Measurements from ENCODE around the gene VASH2. TPM values are rescaled to one million over a fixed set of nuclear protein-coding genes. Genes with fewer than 3 reads are reported as not detected.
A peak's percentile ranks its signal among the peaks of the same experiment; 100 is the strongest.

Gene VASH2
- polyA plus RNA-seq, 1 donor from 2014 or later: 65.2 TPM

DNA sequence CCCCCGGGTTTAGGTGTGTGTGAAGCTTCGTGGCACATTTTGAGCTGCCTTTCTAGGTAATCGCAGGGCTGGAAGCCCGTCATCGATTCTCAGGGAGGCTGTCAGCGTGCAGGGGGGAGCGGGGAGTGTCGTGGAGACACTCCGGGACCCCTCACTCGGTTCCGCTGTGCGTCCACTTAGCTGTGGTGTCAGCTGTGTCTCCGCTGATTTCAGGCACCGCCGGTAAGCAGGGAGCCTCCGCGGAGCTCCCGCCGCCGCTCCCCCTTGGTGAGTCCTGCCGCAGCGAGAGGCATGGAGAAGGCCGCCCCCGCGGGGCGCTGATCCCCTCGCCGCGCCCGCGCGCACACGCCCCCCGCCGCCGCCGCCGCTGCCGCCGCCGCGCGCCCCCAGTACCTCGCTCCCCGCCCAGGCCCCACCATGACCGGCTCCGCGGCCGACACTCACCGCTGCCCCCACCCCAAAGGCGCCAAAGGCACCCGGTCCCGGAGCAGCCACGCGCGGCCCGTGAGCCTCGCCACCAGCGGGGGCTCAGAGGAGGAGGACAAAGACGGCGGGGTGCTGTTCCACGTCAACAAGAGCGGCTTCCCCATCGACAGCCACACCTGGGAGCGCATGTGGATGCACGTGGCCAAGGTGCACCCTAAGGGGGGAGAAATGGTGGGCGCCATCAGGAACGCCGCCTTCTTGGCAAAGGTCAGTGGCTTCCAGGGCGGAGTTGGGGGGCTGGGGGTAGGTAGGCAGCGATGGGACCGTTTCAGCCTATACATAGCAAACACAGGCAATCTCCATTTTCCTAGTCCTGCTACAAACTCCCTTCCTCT lies 995 bp downstream of the VASH2 start:
- Histone ChIP-seq H4K20me1 (ENCODE audit: insufficient read depth) (no peaks in the 10 kb centered on the region), H3K9ac (ENCODE audit: low read length) (peak overlapping the region; percentile 99), H3K27ac (ENCODE audit: low read length) (peak overlapping the region; percentile 95), H2AFZ (ENCODE audit: low read depth, low read length) (peak overlapping the region; percentile 89), H3K36me3 (ENCODE audit: insufficient read depth, low read length) (peaks cover 12% of the 10 kb centered on the region), H3K4me2 (ENCODE audit: low read length) (peak overlapping the region; percentile 73), H3K27me3 (ENCODE audit: insufficient read depth, low read depth, low read length) (peaks cover 5% of the 10 kb centered on the region), H3K9me3 (ENCODE audit: low read length) (no peaks in the 10 kb centered on the region), H3K79me2 (replicated peaks; ENCODE audit: insufficient read depth, low read length) (peaks cover 22% of the 10 kb centered on the region), H3F3A (ENCODE audit: insufficient read depth, low read length, poor library complexity, severe bottlenecking) (peaks cover 3% of the 10 kb centered on the region), H3K4me3 (ENCODE audit: low read length) (peak overlapping the region; percentile 94), H3K9me2 (ENCODE audit: insufficient read depth, low read length) (no peaks in the 10 kb centered on the region)
- TF ChIP-seq POLR2AphosphoS5 (IDR thresholded peaks at IDR 0.05): peak; percentile 49
- TF ChIP-seq TAF1 (IDR thresholded peaks at IDR 0.05; ENCODE audit: low read depth): no peak
- TF ChIP-seq MXI1 (conservative IDR thresholded peaks at IDR 0.05; ENCODE audit: poor library complexity, severe bottlenecking): peak; percentile 76

DNA sequence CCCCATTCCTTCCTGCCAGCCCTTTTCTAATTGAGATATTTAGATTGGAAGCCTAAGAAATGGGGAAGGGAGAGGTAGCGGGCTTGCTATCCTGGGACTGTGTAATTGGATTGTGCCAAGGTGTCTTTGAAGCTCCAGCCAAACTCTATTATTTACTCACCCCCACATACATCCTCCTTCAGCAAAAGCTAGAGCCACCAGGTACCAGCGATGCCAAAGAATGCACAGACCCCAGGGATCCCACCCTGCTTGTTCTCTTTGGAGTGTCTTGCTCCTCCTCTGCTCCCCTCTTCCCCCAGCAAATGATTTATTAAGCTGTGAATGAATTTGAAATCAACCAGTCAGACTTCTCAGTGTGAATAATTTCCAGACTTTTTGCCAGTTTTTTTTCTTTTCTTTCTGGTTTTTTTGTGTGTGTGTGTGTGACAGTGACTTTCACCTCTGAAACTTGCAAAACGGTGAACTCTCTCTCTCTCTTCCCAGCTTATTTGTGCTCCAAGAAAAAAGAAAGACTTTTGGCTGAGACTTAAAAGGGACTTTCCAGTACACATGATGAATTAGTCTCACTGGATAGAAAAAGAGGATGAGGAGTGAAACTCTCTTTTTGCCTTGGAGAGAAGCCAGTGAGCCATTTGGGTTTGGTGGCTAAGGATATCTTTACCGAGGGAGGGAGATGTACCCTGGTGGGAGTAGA lies 1.8 kb downstream of the VASH2 start:
- Histone ChIP-seq H3K4me2 (ENCODE audit: low read length) (peak overlapping the region; percentile 58), H3K79me2 (replicated peaks; ENCODE audit: insufficient read depth, low read length) (peaks cover 22% of the 10 kb centered on the region), H3K36me3 (ENCODE audit: insufficient read depth, low read length) (peaks cover 12% of the 10 kb centered on the region), H3K9ac (ENCODE audit: low read length) (peak overlapping the region; percentile 99), H2AFZ (ENCODE audit: low read depth, low read length) (no peak overlapping the region), H3K9me3 (ENCODE audit: low read length) (no peaks in the 10 kb centered on the region), H3K27ac (ENCODE audit: low read length) (peak overlapping the region; percentile 49), H3K27me3 (ENCODE audit: insufficient read depth, low read depth, low read length) (peaks cover 5% of the 10 kb centered on the region), H4K20me1 (ENCODE audit: insufficient read depth) (no peaks in the 10 kb centered on the region), H3K9me2 (ENCODE audit: insufficient read depth, low read length) (no peaks in the 10 kb centered on the region), H3F3A (ENCODE audit: insufficient read depth, low read length, poor library complexity, severe bottlenecking) (peaks cover 3% of the 10 kb centered on the region), H3K4me3 (ENCODE audit: low read length) (peak overlapping the region; percentile 94)
- no peak for TF ChIP-seq EZH2 (IDR thresholded peaks at IDR 0.05; ENCODE audit: borderline replicate concordance, insufficient read depth, low read length, poor library complexity, severe bottlenecking)
- TF ChIP-seq MXI1 (conservative IDR thresholded peaks at IDR 0.05; ENCODE audit: poor library complexity, severe bottlenecking): no peak
- TF ChIP-seq TAF1 (IDR thresholded peaks at IDR 0.05; ENCODE audit: low read depth): no peak
- TF ChIP-seq, protein P1, sequence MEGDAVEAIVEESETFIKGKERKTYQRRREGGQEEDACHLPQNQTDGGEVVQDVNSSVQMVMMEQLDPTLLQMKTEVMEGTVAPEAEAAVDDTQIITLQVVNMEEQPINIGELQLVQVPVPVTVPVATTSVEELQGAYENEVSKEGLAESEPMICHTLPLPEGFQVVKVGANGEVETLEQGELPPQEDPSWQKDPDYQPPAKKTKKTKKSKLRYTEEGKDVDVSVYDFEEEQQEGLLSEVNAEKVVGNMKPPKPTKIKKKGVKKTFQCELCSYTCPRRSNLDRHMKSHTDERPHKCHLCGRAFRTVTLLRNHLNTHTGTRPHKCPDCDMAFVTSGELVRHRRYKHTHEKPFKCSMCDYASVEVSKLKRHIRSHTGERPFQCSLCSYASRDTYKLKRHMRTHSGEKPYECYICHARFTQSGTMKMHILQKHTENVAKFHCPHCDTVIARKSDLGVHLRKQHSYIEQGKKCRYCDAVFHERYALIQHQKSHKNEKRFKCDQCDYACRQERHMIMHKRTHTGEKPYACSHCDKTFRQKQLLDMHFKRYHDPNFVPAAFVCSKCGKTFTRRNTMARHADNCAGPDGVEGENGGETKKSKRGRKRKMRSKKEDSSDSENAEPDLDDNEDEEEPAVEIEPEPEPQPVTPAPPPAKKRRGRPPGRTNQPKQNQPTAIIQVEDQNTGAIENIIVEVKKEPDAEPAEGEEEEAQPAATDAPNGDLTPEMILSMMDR (IDR thresholded peaks at IDR 0.05; ENCODE audit: poor library complexity, severe bottlenecking): no peak
- no peak for TF ChIP-seq EP300 (conservative IDR thresholded peaks at IDR 0.05; ENCODE audit: poor library complexity, severe bottlenecking)
- TF ChIP-seq POLR2AphosphoS5 (IDR thresholded peaks at IDR 0.05): no peak
- TF ChIP-seq, protein P2, sequence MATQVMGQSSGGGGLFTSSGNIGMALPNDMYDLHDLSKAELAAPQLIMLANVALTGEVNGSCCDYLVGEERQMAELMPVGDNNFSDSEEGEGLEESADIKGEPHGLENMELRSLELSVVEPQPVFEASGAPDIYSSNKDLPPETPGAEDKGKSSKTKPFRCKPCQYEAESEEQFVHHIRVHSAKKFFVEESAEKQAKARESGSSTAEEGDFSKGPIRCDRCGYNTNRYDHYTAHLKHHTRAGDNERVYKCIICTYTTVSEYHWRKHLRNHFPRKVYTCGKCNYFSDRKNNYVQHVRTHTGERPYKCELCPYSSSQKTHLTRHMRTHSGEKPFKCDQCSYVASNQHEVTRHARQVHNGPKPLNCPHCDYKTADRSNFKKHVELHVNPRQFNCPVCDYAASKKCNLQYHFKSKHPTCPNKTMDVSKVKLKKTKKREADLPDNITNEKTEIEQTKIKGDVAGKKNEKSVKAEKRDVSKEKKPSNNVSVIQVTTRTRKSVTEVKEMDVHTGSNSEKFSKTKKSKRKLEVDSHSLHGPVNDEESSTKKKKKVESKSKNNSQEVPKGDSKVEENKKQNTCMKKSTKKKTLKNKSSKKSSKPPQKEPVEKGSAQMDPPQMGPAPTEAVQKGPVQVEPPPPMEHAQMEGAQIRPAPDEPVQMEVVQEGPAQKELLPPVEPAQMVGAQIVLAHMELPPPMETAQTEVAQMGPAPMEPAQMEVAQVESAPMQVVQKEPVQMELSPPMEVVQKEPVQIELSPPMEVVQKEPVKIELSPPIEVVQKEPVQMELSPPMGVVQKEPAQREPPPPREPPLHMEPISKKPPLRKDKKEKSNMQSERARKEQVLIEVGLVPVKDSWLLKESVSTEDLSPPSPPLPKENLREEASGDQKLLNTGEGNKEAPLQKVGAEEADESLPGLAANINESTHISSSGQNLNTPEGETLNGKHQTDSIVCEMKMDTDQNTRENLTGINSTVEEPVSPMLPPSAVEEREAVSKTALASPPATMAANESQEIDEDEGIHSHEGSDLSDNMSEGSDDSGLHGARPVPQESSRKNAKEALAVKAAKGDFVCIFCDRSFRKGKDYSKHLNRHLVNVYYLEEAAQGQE (IDR thresholded peaks at IDR 0.05; ENCODE audit: borderline replicate concordance): no peak
- TF ChIP-seq SMC3 (conservative IDR thresholded peaks at IDR 0.05; ENCODE audit: poor library complexity): no peak
- no peak for TF ChIP-seq RAD21 (conservative IDR thresholded peaks at IDR 0.05)
